ENCODE results near the gene ANTKMT. TPM values are rescaled to one million over a fixed set of nuclear protein-coding genes. Genes with fewer than 3 reads are reported as not detected.

The ANTKMT gene
- total and polyA plus RNA-seq, 2 experiments from 2014 or later = 38.8 to 81.8 TPM

- no peak for DNase-seq (ENCODE audit: low spot score)
- Histone ChIP-seq H3K4me2 (no peak overlapping the region), H2AFZ (no peak overlapping the region), H3K36me3 (replicated peaks; ENCODE audit: insufficient read depth, low read depth) (no peaks in the 10 kb centered on the region), H3K9me3 (ENCODE audit: low read depth) (no peaks in the 10 kb centered on the region), H4K20me1 (ENCODE audit: insufficient read depth, poor library complexity, severe bottlenecking) (no peaks in the 10 kb centered on the region), H3K9me2 (replicated peaks; ENCODE audit: insufficient read depth) (no peaks in the 10 kb centered on the region), H3K27ac (no peak overlapping the region), H3K4me3 (no peak overlapping the region), H3K4me1 (ENCODE audit: insufficient read depth) (peaks cover 11% of the 10 kb centered on the region), H3K27me3 (no peaks in the 10 kb centered on the region), H3K79me2 (peaks cover 13% of the 10 kb centered on the region)
- TF ChIP-seq EZH2phosphoT487 (IDR thresholded peaks at IDR 0.05; ENCODE audit: low read depth, severe bottlenecking, unreplicated experiment) (no peak), EZH2 (IDR thresholded peaks at IDR 0.05; ENCODE audit: borderline replicate concordance) (no peak)
- TF ChIP-seq, protein P1, sequence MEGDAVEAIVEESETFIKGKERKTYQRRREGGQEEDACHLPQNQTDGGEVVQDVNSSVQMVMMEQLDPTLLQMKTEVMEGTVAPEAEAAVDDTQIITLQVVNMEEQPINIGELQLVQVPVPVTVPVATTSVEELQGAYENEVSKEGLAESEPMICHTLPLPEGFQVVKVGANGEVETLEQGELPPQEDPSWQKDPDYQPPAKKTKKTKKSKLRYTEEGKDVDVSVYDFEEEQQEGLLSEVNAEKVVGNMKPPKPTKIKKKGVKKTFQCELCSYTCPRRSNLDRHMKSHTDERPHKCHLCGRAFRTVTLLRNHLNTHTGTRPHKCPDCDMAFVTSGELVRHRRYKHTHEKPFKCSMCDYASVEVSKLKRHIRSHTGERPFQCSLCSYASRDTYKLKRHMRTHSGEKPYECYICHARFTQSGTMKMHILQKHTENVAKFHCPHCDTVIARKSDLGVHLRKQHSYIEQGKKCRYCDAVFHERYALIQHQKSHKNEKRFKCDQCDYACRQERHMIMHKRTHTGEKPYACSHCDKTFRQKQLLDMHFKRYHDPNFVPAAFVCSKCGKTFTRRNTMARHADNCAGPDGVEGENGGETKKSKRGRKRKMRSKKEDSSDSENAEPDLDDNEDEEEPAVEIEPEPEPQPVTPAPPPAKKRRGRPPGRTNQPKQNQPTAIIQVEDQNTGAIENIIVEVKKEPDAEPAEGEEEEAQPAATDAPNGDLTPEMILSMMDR (IDR thresholded peaks at IDR 0.05; ENCODE audit: poor library complexity) = no peak
- WGBS (ENCODE audit: low lambda C conversion rate, missing lambda C conversion rate) = 87% methylated on average over 20 of the region's 21 CpGs
Observed at GRCh38 chr16:743794-744500, 23.0 kb downstream of the ANTKMT start.

DNA sequence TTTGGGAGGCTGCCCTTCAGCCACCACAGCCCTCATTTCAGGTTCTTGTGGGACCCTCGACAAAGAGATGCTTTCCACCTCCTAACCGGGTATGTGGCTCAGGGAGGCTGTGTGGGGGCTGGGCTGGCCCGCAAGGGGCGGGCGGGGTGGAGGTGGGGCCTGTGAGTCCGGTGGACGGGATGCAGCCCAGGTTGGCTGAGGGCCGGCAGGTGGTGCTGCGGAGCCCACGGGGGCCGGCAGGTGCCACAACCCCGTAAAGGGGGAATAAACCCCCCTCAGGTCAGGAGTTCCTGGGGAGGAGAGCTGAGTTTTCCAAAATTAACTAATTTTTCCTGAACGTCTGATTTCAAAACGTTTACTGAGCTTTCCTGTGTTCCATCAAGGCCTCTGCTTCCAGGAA is 24.8 kb downstream of the ANTKMT start:
- TF ChIP-seq EZH2phosphoT487 (IDR thresholded peaks at IDR 0.05; ENCODE audit: low read depth, severe bottlenecking, unreplicated experiment) (no peak), EZH2 (IDR thresholded peaks at IDR 0.05; ENCODE audit: borderline replicate concordance) (no peak)
- TF ChIP-seq, protein P1 (IDR thresholded peaks at IDR 0.05; ENCODE audit: poor library complexity) = peak; percentile 58
- Histone ChIP-seq H2AFZ (no peak overlapping the region), H3K4me3 (no peak overlapping the region), H4K20me1 (ENCODE audit: insufficient read depth, poor library complexity, severe bottlenecking) (no peaks in the 10 kb centered on the region), H3K36me3 (replicated peaks; ENCODE audit: insufficient read depth, low read depth) (no peaks in the 10 kb centered on the region), H3K9me2 (replicated peaks; ENCODE audit: insufficient read depth) (no peaks in the 10 kb centered on the region), H3K4me2 (no peak overlapping the region), H3K79me2 (no peaks in the 10 kb centered on the region), H3K9me3 (ENCODE audit: low read depth) (no peaks in the 10 kb centered on the region), H3K27me3 (no peaks in the 10 kb centered on the region), H3K27ac (no peak overlapping the region), H3K4me1 (ENCODE audit: insufficient read depth) (peaks cover 4% of the 10 kb centered on the region)
- DNase-seq (ENCODE audit: low spot score) = peak; percentile 77
- 7% methylated on average over 11 of the region's 14 CpGs for WGBS (ENCODE audit: low lambda C conversion rate, missing lambda C conversion rate)

GRCh38 chr16:746637-747036 is 25.7 kb downstream of the ANTKMT start:
- Histone ChIP-seq H3K79me2 (no peaks in the 10 kb centered on the region), H3K4me1 (ENCODE audit: insufficient read depth) (peaks cover 5% of the 10 kb centered on the region), H3K4me3 (no peak overlapping the region), H3K36me3 (replicated peaks; ENCODE audit: insufficient read depth, low read depth) (no peaks in the 10 kb centered on the region), H2AFZ (no peak overlapping the region), H3K27ac (no peak overlapping the region), H3K4me2 (no peak overlapping the region), H3K27me3 (peaks cover 3% of the 10 kb centered on the region), H4K20me1 (ENCODE audit: insufficient read depth, poor library complexity, severe bottlenecking) (no peaks in the 10 kb centered on the region), H3K9me2 (replicated peaks; ENCODE audit: insufficient read depth) (no peaks in the 10 kb centered on the region), H3K9me3 (ENCODE audit: low read depth) (no peaks in the 10 kb centered on the region)
- TF ChIP-seq EZH2 (IDR thresholded peaks at IDR 0.05; ENCODE audit: borderline replicate concordance) (no peak), EZH2phosphoT487 (IDR thresholded peaks at IDR 0.05; ENCODE audit: low read depth, severe bottlenecking, unreplicated experiment) (no peak)
- TF ChIP-seq, protein P1 (IDR thresholded peaks at IDR 0.05; ENCODE audit: poor library complexity) = no peak
- no peak for DNase-seq (ENCODE audit: low spot score)
- 89% methylated on average over 6 of the region's 13 CpGs for WGBS (ENCODE audit: low lambda C conversion rate, missing lambda C conversion rate)
